HepG2 (cell line): ENCODE measurements around the gene OR6C4. TPM values are rescaled to one million over a fixed set of nuclear protein-coding genes. Genes with fewer than 3 reads are reported as not detected.
"Not testable (repeated sequence)": the region's sequence is repeated elsewhere in the genome, so short reads cannot be mapped to it uniquely, and the experiment has no call there.

Experiments used
- ATAC-seq: fragments of 200-7000 bp; cut with Tn5 transposase; 3 replicates; pipeline ENCODE4 v1.9.1; 2020; ENCODE audit warnings: mild to moderate bottlenecking, moderate library complexity
- BruUV-seq: library from RNA; stranded (reverse); fragments of 400-500 nt; replicated peaks from 2 replicates; lab custom pipeline; 2021; lab: Mats Ljungman, UMichigan
- CTCF ChIA-PET: fragments of 300-600 bp; formaldehyde crosslinking; extraction: SDS; loops from one replicate; lab custom pipeline; 2021; ENCODE audit warnings: low total read pairs, inconsistent platforms, low intra/inter-chr PET ratio; lab: Yijun Ruan, JAX
- POLR2A ChIA-PET: fragments of 350-600 bp; sonication (Branson Sonifier 250); formaldehyde crosslinking; loops from one replicate; lab custom pipeline; 2020; ENCODE audit warnings: antibody characterized with exemption, inconsistent platforms; lab: Yijun Ruan, JAX
- DNase-seq: peaks from one replicate; pipeline ENCODE4 v3.0.0-alpha.2; 2015; ENCODE audit warnings: low spot score
- FAIRE-seq: peaks from 3 replicates; lab custom pipeline; 2011; peaks lifted over from hg19 to GRCh38; lab: Jason Lieb, UNC
- H2AFZ ChIP-seq: one replicate; pipeline ENCODE4 v1.6.1; 2011; ENCODE audit warnings: low read length, inconsistent platforms
- H3K27ac ChIP-seq: fragments of 300-600 bp; 3 replicates; pipeline ENCODE4 v1.8.0; 2011; ENCODE audit warnings: mixed run types, mild to moderate bottlenecking, mixed read lengths, low read length, inconsistent platforms; ENCODE audit not compliant: insufficient read depth; ENCODE audit errors: extremely low read length
- H3K27me3 ChIP-seq, 2 experiments: fragments of 200-600 bp in 1 of 2; 2 replicates in 1 of 2; 3 replicates in 1 of 2; pipeline versions ENCODE4 v1.6.0 to v1.8.0; 2011; ENCODE audit warnings: low read length in 2 of 2, mild to moderate bottlenecking in 2 of 2, moderate library complexity in 2 of 2, inconsistent platforms in 1 of 2; ENCODE audit not compliant: insufficient read depth in 2 of 2, control insufficient read depth in 1 of 2
- H3K36me3 ChIP-seq, 2 experiments: fragments of 200-600 bp in 1 of 2; replicated peaks in 1 of 2; 2 replicates in 1 of 2; 3 replicates in 1 of 2; pipeline versions ENCODE4 v1.5.1 to v1.8.0; 2011; ENCODE audit warnings: low read length in 2 of 2, inconsistent platforms in 1 of 2; ENCODE audit not compliant: insufficient read depth in 2 of 2, control insufficient read depth in 1 of 2
- H3K4me1 ChIP-seq: 2 replicates; pipeline ENCODE4 v1.5.1; 2012; ENCODE audit warnings: low read length, inconsistent platforms; ENCODE audit not compliant: insufficient read depth
- H3K4me2 ChIP-seq: 2 replicates; pipeline ENCODE4 v1.6.0; 2011; ENCODE audit warnings: low read depth, low read length, inconsistent platforms
- H3K4me3 ChIP-seq, 3 experiments: fragments of 200-600 bp in 1 of 3; sonication (generic), shearing (Covaris generic) in 1 of 3; replicated peaks in 1 of 3; 2 replicates each; pipeline ENCODE4 v1.5.1; 2011 to 2016; ENCODE audit warnings: low read length in 3 of 3, inconsistent platforms in 2 of 3, low read depth in 2 of 3, mild to moderate bottlenecking in 2 of 3, control low read depth in 1 of 3, mixed read lengths in 1 of 3; ENCODE audit not compliant: insufficient read depth in 1 of 3
- H3K79me2 ChIP-seq: one replicate; pipeline ENCODE4 v1.6.1; 2011; ENCODE audit warnings: low read length, inconsistent platforms; ENCODE audit not compliant: insufficient read depth
- H3K9ac ChIP-seq: 2 replicates; pipeline ENCODE4 v1.6.0; 2011; ENCODE audit warnings: mild to moderate bottlenecking, low read depth, low read length, inconsistent platforms; ENCODE audit not compliant: insufficient read depth
- H3K9me3 ChIP-seq: 2 replicates; pipeline ENCODE4 v1.5.1; 2012; ENCODE audit warnings: mild to moderate bottlenecking, low read length
- H4K20me1 ChIP-seq: 2 replicates; pipeline ENCODE4 v1.6.0; 2011; ENCODE audit warnings: inconsistent platforms, mild to moderate bottlenecking, low read length, moderate library complexity; ENCODE audit not compliant: insufficient read depth
- AGO1 ChIP-seq: fragments of 200-400 bp; formaldehyde crosslinking; IDR thresholded peaks from 2 replicates; pipeline ENCODE4 v1.6.1; 2017; ENCODE audit warnings: mild to moderate bottlenecking, low read depth, low read length, moderate library complexity; ENCODE audit not compliant: poor library complexity, severe bottlenecking
- HOXA5 ChIP-seq: sonication (generic); formaldehyde crosslinking; IDR thresholded peaks from 2 replicates; pipeline ENCODE4 v1.4.0; 2020; ENCODE audit warnings: missing genetic modification reagents
- MAFK ChIP-seq, 2 experiments: IDR thresholded peaks in 1 of 2; conservative IDR thresholded peaks in 1 of 2; 2 replicates each; pipeline ENCODE4 v1.6.1; 2011; ENCODE audit warnings: improper control_type of control experiment in 2 of 2, low read length in 2 of 2
- NFKBIZ ChIP-seq: IDR thresholded peaks from 2 replicates; pipeline ENCODE4 v1.6.1; 2018; ENCODE audit warnings: missing genetic modification reagents, missing compliant biosample characterization
- TAF1 ChIP-seq: sonication (generic); formaldehyde crosslinking; IDR thresholded peaks from 2 replicates; pipeline ENCODE4 v1.4.0; 2020; ENCODE audit warnings: missing genetic modification reagents
- ZFP41 ChIP-seq: sonication (generic); formaldehyde crosslinking; IDR thresholded peaks from 2 replicates; pipeline ENCODE4 v1.4.0; 2020; ENCODE audit warnings: mild to moderate bottlenecking, missing genetic modification reagents, borderline replicate concordance
- ZKSCAN1 ChIP-seq: fragments of 150-350 bp; IDR thresholded peaks from 2 replicates; pipeline ENCODE4 v1.6.1; 2014; ENCODE audit warnings: low read length
- ZNF101 ChIP-seq: sonication (generic); formaldehyde crosslinking; IDR thresholded peaks from 2 replicates; pipeline ENCODE4 v1.4.0; 2020; ENCODE audit warnings: mild to moderate bottlenecking, low read depth, missing genetic modification reagents, borderline replicate concordance
- ZNF24 ChIP-seq: fragments of 450-650 bp; IDR thresholded peaks from 2 replicates; pipeline ENCODE4 v1.6.1; 2017; ENCODE audit warnings: antibody characterized with exemption, mild to moderate bottlenecking
- ZNF275 ChIP-seq: sonication (generic); formaldehyde crosslinking; IDR thresholded peaks from 2 replicates; pipeline ENCODE4 v1.8.0; 2022; ENCODE audit warnings: missing genetic modification reagents, mild to moderate bottlenecking, inconsistent platforms, borderline replicate concordance
- WGBS: methylation state at CpG from one replicate; pipeline ENCODE4 v1.1.6; 2017; ENCODE audit warnings: low lambda C conversion rate; 5-methylcytosine and 5-hydroxymethylcytosine counted together
- in situ Hi-C: cut with HindIII; loops from 2 replicates; pipeline ENCODE4 v1.10.0; 2017; ENCODE audit warnings: low pct_unique_long_range_greater_than_20kb; ENCODE audit not compliant: extremely low pct_ligation_motif_present
- intact Hi-C: fragments of 100-400 bp; cut with micrococcal nuclease; formaldehyde crosslinking; loops from one replicate; pipeline ENCODE4 v1.10.0; 2022; ENCODE audit not compliant: unreplicated experiment
- polyA plus RNA-seq, 8 experiments: library from polyadenylated mRNA; depleted of rRNA in 3 of 8; stranded (reverse) in 7 of 8; unstranded in 1 of 8; fragments of >200 nt; fragmentation: Illumina TruSeq in 4 of 8; extraction: Trizol in 4 of 8; gene quantifications; 2 replicates each; pipeline versions ENCODE4 v1.2.1 to v1.2.3, GENCODE V29; 2011 to 2016; ENCODE audit warnings: low read depth in 4 of 8, missing spikeins in 1 of 8, mixed read lengths in 1 of 8; ENCODE audit not compliant: insufficient read depth in 1 of 8
- total RNA-seq, 5 experiments: library from RNA; depleted of rRNA; stranded (reverse); fragments of >200 nt; fragmentation: Illumina TruSeq; extraction: Trizol; gene quantifications; 2 replicates each; pipeline ENCODE4 v1.2.3, GENCODE V29; 2016; ENCODE audit warnings: low read depth in 1 of 5

Gene OR6C4
- total and polyA plus RNA-seq, 2 of the 13 experiments (the other 11 are each of a cell fraction or from before 2014, with no cell fraction given), result not detected

- no peak for TF ChIP-seq HOXA5
- TF ChIP-seq MAFK (conservative IDR thresholded peaks at IDR 0.05 in 1 of 2, IDR thresholded peaks at IDR 0.05 in 1 of 2; ENCODE audit: low read length in 2 of 2), result no peak
- TF ChIP-seq ZNF101 (CRISPR knock-in tag), result no peak
- no peak for TF ChIP-seq ZKSCAN1
Observed at GRCh38 chr12:55516391-55516790, 33.0 kb upstream of the OR6C4 start (continued).

DNA sequence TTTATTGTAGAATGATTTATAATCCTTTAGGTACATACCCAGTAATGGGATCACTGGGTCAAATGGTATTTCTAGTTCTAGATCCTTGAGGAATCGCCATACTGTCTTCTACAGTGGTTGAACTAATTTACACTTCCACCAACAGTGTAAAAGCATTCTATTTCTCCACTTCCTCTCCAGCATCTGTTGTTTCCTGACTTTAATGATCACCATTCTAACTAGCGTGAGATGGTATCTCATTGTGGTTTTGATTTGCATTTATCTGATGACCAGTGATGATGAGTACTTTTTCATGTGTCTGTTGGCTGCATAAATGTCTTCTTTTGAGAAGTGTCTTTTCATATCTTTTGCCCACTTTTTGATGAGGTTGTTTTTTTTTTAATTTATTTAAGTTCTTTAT is 1.2 kb upstream of the OR6C4 start:
- H3K4me3 ChIP-seq, H3K27me3 ChIP-seq, ATAC-seq, FAIRE-seq, H3K27ac ChIP-seq, BruUV-seq, H4K20me1 ChIP-seq, H3K4me2 ChIP-seq, H3K36me3 ChIP-seq, CTCF ChIA-PET, H3K9me3 ChIP-seq, H2AFZ ChIP-seq, DNase-seq, intact Hi-C loops, in situ Hi-C loops, H3K9ac ChIP-seq, H3K79me2 ChIP-seq, H3K4me1 ChIP-seq, POLR2A ChIA-PET: not testable (repeated sequence)
- 34% methylated on average over 2 of the region's 2 CpGs for WGBS

- H3K27ac ChIP-seq, result no peak overlapping the region
Observed at GRCh38 chr12:55548756-55549155, 646 bp upstream of the OR6C4 start.

More at GRCh38 chr12:55548756-55549155, 646 bp upstream of the OR6C4 start:
- no peak for TF ChIP-seq ZNF275
- TF ChIP-seq NFKBIZ, result no peak
- TF ChIP-seq AGO1, result no peak
- TF ChIP-seq ZNF24, result no peak
- TF ChIP-seq ZFP41 (CRISPR knock-in tag), result no peak
- no peak for TF ChIP-seq TAF1 (CRISPR knock-in tag)
- FAIRE-seq, result no peak
- no peak for ATAC-seq
- Histone ChIP-seq H3K4me2 (no peak overlapping the region), H4K20me1 (no peaks in the 10 kb centered on the region), H3K4me1 (no peaks in the 10 kb centered on the region), H3K36me3 (no peaks in the 10 kb centered on the region), H3K4me3 (no peak overlapping the region), H3K9ac (no peak overlapping the region), H3K27me3 (no peaks in the 10 kb centered on the region), H3K79me2 (no peaks in the 10 kb centered on the region), H3K9me3 (no peaks in the 10 kb centered on the region), H2AFZ (no peak overlapping the region)
- no peak for DNase-seq
- intact Hi-C loops, result no loop called here
- CTCF ChIA-PET, result no interaction called here
- POLR2A ChIA-PET, result no interaction called here
- BruUV-seq, result no TSS peak
- in situ Hi-C loops, result no loop called here
